HepG2 (cell line): Measurements from ENCODE around the gene STK17A.

Experiments
- BORCS8-MEF2B ChIP-seq: sonication (generic); formaldehyde crosslinking; IDR thresholded peaks from 2 replicates; pipeline ENCODE4 v1.8.0; 2022; ENCODE audit warnings: mild to moderate bottlenecking, missing genetic modification reagents
- POLR2A ChIP-seq, 2 experiments: IDR thresholded peaks; 2 replicates each; pipeline ENCODE4 v1.6.1; 2011; ENCODE audit warnings: low read depth in 2 of 2, low read length in 2 of 2, mild to moderate bottlenecking in 1 of 2, moderate library complexity in 1 of 2; ENCODE audit not compliant: insufficient read depth in 1 of 2
- POLR2AphosphoS2 ChIP-seq: IDR thresholded peaks from 2 replicates; pipeline ENCODE4 v1.6.1; 2011; ENCODE audit warnings: low read depth, low read length, improper control_type of control experiment
- SRF ChIP-seq: IDR thresholded peaks from 2 replicates; pipeline ENCODE4 v1.6.1; 2011; ENCODE audit warnings: mild to moderate bottlenecking, low read depth, low read length, moderate library complexity
- YY1 ChIP-seq: IDR thresholded peaks from 2 replicates; pipeline ENCODE4 v1.6.1; 2011; ENCODE audit warnings: low read length, low read depth, moderate library complexity, mild to moderate bottlenecking; ENCODE audit not compliant: insufficient read depth, insufficient replicate concordance
- TF ChIP-seq, protein P1 (sequence below): IDR thresholded peaks from 2 replicates; pipeline ENCODE4 v1.6.1; 2012; ENCODE audit warnings: inconsistent platforms
- TF ChIP-seq, protein P2 (sequence below): sonication (generic); formaldehyde crosslinking; conservative IDR thresholded peaks from 2 replicates; pipeline ENCODE4 v1.8.1; 2023; ENCODE audit warnings: missing genetic modification reagents

GRCh38 chr7:43647339-43647672 is 64.4 kb downstream of the STK17A start:
- TF ChIP-seq, protein P1, sequence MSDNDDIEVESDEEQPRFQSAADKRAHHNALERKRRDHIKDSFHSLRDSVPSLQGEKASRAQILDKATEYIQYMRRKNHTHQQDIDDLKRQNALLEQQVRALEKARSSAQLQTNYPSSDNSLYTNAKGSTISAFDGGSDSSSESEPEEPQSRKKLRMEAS = no peak
- TF ChIP-seq SRF (no peak), POLR2AphosphoS2 (no peak), YY1 (no peak), POLR2A (IDR thresholded peaks at IDR 0.05; ENCODE audit: insufficient read depth in 1 of 2, low read depth in 2 of 2, low read length in 2 of 2) (no peak), BORCS8-MEF2B (CRISPR knock-in tag) (no peak)
- TF ChIP-seq, protein P2, sequence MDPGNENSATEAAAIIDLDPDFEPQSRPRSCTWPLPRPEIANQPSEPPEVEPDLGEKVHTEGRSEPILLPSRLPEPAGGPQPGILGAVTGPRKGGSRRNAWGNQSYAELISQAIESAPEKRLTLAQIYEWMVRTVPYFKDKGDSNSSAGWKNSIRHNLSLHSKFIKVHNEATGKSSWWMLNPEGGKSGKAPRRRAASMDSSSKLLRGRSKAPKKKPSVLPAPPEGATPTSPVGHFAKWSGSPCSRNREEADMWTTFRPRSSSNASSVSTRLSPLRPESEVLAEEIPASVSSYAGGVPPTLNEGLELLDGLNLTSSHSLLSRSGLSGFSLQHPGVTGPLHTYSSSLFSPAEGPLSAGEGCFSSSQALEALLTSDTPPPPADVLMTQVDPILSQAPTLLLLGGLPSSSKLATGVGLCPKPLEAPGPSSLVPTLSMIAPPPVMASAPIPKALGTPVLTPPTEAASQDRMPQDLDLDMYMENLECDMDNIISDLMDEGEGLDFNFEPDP (CRISPR knock-in tag) = no peak
